GM18951 (cell line): ENCODE measurements around the gene ZNF497.

Source experiments
- POLR2A ChIP-seq: IDR thresholded peaks from 4 replicates; pipeline ENCODE4 v1.6.1; 2011; ENCODE audit warnings: mild to moderate bottlenecking; ENCODE audit not compliant: insufficient read length, insufficient read depth; ENCODE audit errors: extremely low read depth
- in situ Hi-C: fragments of 300-500 bp; cut with MboI; formaldehyde crosslinking; loops from one replicate; pipeline ENCODE4 v1.12.0; 2022; ENCODE audit warnings: low sequenced_read_pairs, mixed read lengths, inconsistent platforms; ENCODE audit not compliant: unreplicated experiment

Gene ZNF497

DNA sequence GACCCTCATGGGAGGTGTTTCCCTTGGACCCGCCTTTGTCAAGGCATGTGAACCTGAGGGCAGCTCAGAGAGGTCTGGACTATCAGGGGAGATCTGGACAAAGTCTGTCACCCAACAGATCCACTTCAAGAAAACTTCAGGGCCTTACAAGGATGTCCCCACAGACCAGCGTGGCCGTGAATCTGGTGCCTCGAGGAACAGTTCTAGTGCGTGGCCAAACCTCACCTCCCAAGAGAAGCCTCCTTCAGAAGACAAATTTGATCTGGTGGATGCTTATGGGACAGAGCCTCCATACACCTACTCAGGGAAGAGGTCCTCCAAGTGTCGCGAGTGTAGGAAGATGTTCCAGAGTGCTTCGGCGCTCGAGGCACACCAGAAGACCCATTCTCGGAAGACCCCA lies 24.2 kb downstream of the ZNF497 start:
- in situ Hi-C loops, result no loop called here
- no peak for TF ChIP-seq POLR2A

DNA sequence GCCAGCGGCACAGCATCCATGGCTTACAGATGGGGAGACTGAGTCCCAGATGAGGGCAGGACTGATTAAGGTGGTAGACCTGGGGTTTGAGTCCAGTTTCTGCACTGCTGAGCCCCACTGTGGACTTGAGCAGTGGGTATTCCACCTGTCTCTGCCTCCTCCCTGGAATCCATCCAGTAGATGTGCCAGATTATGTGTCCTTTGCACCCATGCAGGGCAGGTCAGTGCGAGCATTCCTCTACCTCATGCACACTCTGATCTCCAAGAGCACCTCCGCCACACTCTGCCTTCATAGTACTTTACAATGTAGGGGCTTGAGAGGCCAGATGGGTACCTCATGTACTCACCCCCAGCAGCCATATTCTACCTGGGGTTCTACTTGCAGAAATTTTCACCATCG lies 25.7 kb downstream of the ZNF497 start:
- in situ Hi-C loops, result no loop called here
- TF ChIP-seq POLR2A, result no peak

DNA sequence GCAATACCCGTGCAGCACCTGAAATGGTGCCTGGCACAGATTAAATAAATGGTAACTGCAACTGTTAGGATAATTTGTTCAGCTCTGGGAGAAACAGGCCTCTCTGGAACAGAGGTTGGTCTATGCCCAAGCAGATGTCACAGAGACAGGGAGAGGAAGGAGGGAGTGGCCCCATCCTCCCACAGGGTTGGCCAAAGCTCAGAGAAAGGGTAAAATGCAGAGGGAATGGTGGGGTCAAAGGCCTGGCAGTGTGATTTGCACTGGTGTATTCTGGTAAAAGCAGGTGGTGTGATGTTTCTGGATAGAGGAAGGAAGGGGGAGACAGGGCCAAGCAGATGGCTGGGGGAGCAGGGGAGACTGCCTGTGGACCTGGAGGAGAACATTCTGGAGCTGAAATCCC lies 26.3 kb downstream of the ZNF497 start:
- no peak for TF ChIP-seq POLR2A
- in situ Hi-C loops, result no loop called here

DNA sequence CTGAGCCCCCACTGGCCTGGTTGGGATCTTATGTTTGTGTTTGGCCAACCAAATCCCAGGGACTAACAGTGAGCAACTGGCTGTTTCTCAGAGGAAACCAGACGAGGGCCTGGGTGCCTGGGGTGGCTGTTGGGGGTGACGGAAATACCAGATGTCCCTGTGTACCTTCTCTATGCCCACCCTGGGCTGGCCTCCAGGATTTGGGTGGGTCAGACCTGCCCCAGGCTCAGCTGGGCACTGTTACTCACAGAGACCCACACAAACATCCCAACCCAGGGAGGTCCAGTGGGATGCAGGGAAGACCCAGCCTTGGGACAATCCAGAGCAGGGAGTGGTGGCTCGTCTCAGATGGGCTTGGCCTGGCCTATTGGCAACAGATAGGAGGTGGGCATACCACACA lies 26.9 kb downstream of the ZNF497 start:
- no peak for TF ChIP-seq POLR2A
- in situ Hi-C loops, result no loop called here

DNA sequence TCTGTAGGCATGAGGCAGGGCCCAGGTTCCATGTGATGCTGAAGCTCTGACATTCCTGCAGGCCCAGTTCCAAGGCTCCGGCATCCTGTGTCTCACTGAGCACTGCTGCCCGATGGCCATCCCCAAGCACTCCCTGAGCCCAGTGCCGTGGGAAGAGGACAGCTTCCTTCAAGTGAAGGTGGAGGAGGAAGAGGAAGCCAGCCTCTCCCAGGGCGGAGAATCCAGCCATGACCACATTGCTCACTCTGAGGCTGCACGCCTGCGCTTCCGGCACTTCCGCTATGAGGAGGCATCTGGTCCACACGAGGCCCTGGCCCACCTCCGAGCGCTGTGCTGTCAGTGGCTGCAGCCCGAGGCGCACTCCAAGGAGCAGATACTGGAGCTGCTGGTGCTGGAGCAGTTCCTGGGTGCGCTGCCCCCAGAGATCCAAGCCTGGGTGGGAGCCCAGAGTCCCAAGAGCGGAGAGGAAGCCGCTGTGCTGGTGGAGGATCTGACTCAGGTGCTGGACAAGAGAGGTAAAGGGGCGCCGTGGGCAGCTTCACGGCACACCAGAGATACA lies 27.8 kb downstream of the ZNF497 start:
- in situ Hi-C loops, result no loop called here
- no peak for TF ChIP-seq POLR2A

DNA sequence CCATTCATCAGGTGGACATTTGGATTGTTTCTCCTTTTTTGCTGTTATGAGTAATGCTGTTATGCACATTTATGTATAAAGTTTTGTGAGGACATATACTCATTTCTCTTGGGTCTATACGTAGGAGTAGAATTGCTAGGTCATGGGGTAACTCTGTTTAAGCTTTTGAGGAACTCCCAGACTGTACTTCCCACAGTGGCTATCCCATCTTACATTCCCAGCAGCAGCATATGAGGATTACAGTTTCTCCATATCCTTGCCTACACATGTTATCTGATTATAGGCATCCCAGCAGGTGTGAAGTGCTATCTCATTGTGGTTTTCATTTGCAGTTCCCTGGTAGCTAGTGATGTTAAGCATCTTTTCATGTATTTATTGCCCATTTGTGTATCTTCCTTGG lies 29.9 kb downstream of the ZNF497 start:
- in situ Hi-C loops, result no loop called here

DNA sequence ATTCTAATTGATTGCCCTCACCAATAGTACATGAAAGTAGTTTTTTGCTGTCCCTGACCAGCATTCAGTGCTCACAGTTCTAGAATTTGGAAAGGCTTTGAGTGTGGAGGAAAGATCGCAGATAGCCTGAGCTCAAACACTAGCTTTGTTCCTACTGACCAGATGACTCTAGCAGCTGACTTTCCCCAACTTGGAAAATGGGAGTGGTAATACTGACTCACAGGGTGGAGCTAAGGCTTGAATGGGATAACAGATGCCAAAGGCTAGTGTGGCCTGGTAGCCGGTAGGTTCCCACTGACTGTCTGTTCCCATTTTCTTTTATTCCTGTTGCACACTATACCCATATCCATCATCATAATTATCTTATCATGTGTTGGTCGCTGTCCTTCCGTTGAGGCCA lies 32.1 kb downstream of the ZNF497 start:
- in situ Hi-C loops, result no loop called here
- TF ChIP-seq POLR2A, result no peak

More for the DNA sequence above, 29.9 kb downstream of the ZNF497 start:
- no peak for TF ChIP-seq POLR2A

DNA sequence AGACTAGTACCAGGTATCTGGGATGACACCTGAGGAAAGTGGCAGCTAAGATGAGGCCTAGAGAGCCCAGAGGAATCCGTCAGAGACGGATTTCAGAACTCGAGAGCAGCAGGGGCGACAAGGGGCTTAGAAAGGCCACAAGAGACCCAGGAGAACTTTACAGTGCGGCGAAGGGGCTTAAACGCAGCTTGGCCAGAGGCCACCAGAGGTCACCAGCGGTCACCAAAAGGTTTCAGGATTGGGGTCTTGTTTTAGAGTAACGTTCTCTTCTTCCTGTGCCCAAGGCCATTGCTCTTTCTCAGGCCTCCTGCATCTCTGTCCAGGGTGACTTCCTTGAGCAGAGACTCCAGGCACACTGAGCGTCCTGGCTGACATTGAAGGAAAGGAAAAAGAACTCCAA lies 33.6 kb downstream of the ZNF497 start:
- in situ Hi-C loops, result no loop called here
- TF ChIP-seq POLR2A, result no peak

DNA sequence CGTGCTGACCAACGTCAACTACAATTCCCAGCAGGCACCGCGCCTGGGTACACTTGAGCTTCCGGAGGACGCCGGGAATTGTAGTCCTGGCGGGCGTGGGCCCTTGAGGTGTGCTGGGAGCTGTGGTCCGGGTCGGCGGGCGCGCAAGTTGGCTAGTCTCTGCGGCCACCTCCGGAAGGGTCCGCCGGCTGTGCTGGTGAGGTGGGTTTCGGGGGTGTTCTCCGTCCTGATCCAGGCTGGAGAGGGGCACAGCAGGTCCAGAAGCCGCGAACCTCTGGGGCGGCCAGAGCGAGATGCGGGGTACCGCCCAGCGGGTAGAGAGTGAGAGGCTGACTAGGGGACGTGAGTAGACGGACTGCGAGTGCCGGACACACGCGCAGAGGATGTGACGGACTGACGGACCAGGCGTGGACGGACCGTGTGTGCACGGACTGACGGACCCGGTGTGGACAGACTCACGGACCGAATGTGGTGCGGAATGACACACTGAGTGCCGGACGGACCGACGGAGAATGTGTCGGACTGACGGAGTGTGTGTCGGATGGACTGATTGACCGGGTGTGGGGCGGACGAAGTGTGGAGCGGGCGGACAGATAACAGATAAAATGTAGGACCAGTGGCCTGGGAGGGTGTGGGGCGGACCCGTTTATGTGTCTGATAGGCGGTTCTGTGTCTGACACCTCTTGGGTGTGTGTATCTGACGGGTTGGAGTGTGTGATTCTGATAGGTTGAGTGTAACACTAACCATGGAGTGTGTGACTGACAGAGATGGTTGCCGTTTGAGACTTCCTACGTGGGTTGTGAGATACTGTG lies 35.4 kb downstream of the ZNF497 start, which contains the start of gene ZSCAN22:
Gene ZSCAN22 (plus strand): TSS at position 81 of the 813 bp plus-strand sequence. CDS start 7,809 bp downstream, outside the sequence.
- peak; percentile 73 for TF ChIP-seq POLR2A
- in situ Hi-C loops, result no loop called here

DNA sequence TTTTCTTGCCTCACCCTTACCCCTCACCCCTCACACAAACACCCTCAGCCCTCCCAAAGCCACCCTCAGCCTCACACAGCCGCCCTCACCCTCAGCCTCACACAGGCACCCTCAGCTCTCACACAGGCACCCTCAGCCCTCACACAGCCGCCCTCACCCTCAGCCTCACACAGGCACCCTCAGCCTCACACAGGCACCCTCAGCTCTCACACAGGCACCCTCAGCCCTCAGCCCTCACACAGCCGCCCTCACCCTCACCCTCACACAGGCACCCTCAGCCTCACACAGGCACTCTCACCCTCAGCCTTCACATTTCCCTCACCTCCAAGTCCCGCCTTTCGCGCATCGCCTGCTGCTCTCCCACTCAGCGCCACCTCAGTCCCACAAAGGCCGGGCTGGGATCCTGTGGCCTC lies 36.0 kb downstream of the ZNF497 start:
- TF ChIP-seq POLR2A, result no peak
- in situ Hi-C loops, result no loop called here

DNA sequence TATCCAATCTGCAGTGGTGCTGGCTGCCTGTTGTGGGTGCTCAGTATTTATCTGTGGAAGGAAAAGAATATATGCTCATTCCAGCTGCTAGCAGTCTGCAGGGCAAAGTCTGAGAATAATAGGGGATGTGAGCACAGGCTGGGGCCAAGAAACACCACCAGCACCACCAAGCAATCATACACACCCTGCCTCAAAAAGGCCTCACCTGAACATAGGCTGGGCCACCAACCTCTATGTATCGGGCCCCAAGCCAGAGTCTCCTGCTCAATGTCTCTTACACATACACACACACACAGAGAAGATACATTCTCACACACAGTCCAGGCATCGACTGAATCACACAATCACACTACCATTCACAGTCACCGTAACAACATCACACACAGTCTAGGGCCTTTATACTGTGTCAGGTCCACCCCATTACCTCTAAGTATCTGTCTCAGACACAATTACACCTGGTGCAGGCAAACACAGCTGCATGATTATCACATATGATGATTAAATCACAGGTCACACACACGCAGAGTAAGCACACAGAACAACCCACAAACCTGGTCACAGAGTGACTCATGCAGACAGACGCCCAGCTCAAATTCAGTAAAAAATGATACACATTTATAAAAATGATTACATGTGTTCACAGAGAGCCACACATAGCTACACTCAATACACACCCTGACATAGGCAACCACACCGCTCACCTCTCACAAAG lies 37.1 kb downstream of the ZNF497 start:
- in situ Hi-C loops, result no loop called here
- no peak for TF ChIP-seq POLR2A

DNA sequence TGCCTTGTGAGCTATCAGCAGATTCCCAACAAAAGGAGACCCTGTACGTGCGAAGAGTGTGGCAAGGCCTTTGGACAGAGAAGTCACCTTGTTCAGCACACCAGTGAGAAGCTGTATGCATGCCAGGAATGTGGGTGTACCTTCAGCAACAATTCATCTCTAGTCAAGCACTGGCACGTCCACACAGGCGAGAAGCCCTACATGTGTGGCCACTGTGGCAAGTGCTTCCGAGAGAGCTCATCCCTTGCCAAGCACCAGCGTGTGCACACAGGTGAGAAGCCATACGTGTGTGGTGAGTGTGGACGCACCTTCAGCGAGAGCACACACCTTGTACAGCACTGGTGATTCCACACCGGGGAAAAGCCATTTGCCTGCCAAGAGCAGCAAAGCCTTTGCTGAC lies 43.3 kb downstream of the ZNF497 start:
- in situ Hi-C loops, result no loop called here

DNA sequence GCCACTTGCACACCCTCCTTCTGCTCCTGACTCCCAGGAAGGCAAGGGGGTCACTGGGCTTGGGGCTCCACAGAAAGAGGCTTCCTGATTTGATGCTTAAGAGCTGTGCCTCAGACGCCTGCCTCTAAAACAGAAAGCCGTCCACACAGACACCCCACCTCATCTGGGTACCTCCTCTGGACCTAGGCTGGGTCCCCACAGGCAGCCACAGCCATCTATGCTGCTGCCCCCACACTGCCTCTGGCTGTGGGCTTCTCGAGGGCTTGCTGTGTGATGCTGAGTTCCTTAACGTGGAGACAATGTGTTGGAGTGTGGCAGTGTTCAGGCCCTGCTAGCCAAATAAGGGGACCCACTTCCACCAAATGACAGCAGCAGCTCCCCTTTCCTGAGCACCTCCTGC lies 44.3 kb downstream of the ZNF497 start:
- in situ Hi-C loops, result no loop called here
- TF ChIP-seq POLR2A, result no peak

More for the DNA sequence above, 43.3 kb downstream of the ZNF497 start:
- no peak for TF ChIP-seq POLR2A

DNA sequence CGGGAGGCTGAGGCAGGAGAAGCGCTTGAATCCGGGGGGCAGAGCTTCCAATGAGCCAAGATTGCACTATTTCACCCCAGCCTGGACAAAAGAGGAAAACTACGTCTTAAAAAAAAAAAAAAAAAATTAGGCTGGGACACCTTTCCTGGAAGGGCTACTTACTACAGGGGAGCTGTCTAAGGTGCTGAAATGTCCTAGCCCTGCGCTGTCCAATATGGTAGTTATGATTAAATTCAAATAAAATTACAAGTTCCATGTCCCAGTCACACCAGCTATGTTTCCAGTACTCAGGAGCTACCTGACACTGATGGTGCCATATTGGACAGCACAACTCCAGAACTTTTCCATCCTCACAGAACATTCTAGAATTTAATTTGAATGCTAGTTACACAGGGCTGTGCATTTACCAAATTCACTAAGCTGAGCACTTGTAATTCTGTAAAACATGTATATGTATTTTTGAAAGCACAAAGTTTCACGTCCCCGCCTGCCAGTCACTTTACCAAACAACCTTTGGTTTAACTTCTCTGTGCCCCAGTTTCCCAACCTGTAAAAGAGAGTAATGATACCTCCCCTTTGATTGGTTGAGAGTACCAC lies 45.0 kb downstream of the ZNF497 start:
- TF ChIP-seq POLR2A, result no peak
- in situ Hi-C loops, result no loop called here

DNA sequence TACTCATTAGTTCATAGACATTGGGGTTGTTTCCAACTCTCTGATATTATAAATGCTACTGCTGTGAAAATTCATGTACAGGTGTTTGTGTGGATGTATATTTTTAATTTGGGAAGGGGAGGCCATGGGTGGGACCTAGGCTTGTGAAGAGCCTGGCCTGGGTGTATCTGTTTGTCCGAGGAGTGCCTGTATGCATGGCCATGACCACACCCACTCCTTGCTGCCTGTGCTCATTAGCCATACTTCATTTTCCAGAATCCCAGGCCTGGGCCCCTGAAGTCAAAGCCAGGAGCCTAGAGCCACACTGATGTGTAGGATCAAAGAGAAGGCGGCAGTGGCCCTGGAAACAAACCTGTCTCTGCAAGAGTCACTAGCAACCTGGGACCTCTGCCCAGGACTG lies 47.0 kb downstream of the ZNF497 start:
- no peak for TF ChIP-seq POLR2A
- in situ Hi-C loops, result no loop called here
